ENCODE data around the gene TRPM7.

- no peak for TF ChIP-seq CTCF (IDR thresholded peaks at IDR 0.05; ENCODE audit: low read length)
- TF ChIP-seq EZH2 (IDR thresholded peaks at IDR 0.05; ENCODE audit: borderline replicate concordance, low read length): no peak
Observed at GRCh38 chr15:50670115-50670514, 16.5 kb downstream of the TRPM7 start.
